Nephron progenitor cell (in vitro differentiated cells): ENCODE measurements around the gene ZFP90.
"Not testable (repeated sequence)": the region's sequence is repeated elsewhere in the genome, so short reads cannot be mapped to it uniquely, and the experiment has no call there.

Experiments used
- DNase-seq: peaks from one replicate; pipeline ENCODE4 v3.0.0; 2021
- H3K27ac Mint-ChIP-seq: 2 replicates; pipeline ENCODE4 v1.8.0; 2021; ENCODE audit warnings: mild to moderate bottlenecking, moderate library complexity, mixed read lengths
- H3K27me3 Mint-ChIP-seq: 2 replicates; pipeline ENCODE4 v1.8.0; 2021; ENCODE audit warnings: mild to moderate bottlenecking, low read depth, mixed read lengths; ENCODE audit not compliant: poor library complexity
- H3K36me3 Mint-ChIP-seq: 2 replicates; pipeline ENCODE4 v1.8.0; 2021; ENCODE audit warnings: low read depth, mixed read lengths
- H3K4me1 Mint-ChIP-seq: 2 replicates; pipeline ENCODE4 v1.8.0; 2021; ENCODE audit warnings: mixed read lengths
- H3K4me3 Mint-ChIP-seq: 2 replicates; pipeline ENCODE4 v1.8.0; 2021; ENCODE audit warnings: mild to moderate bottlenecking, moderate library complexity, mixed read lengths
- H3K9me3 Mint-ChIP-seq: 2 replicates; pipeline ENCODE4 v1.8.0; 2021; ENCODE audit warnings: mild to moderate bottlenecking, moderate library complexity, mixed read lengths
- TF ChIP-seq, protein P1 (sequence below): fragments of 200-600 bp; sonication (generic); IDR thresholded peaks from 2 replicates; pipeline ENCODE4 v1.5.0; 2021; ENCODE audit warnings: antibody characterized with exemption

Gene ZFP90

DNA sequence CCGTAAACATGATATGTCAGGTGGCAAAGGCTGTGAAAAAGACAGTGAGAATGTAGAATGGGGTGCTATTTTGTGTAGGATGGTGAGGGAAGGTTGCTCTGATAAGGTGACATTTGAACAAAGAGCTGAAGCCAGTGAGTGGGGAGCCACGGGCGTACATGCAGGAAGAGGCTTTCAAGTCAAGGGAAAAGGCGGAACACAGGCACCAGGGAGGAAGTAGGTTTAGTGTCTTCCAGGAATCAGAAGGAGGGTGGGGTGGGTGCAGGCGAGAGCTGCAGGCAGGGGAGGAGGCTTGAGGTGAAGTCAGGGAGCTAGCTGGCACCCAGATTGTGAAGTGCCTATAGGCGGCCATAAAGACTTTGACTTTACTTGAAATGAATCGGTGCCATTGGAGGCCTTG, 14.1 kb downstream of the ZFP90 start:
- no peak overlapping the region for H3K27ac Mint-ChIP-seq
- peaks cover 20% of the 10 kb centered on the region for H3K27me3 Mint-ChIP-seq

DNA sequence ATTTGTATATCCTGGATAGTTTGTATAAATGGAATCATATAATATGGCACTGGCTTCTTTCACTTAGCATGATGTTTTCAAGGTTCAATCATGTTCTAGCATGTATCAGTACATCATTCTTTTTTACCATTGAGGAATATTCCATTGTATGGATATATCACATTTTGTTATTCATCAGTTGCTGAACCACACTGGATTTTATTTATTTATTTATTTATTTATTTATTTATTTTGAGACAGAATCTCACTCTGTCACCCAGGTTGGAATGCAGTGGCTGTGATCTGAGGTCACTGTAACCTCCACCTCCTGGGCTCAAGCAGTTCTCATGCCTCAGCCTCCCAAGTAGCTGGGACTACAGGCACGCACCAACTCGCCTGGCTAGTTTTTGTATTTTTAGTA, 21.2 kb downstream of the ZFP90 start:
- H3K27me3 Mint-ChIP-seq, result peaks cover 15% of the 10 kb centered on the region
- H3K4me1 Mint-ChIP-seq, H3K4me3 Mint-ChIP-seq, H3K27ac Mint-ChIP-seq, DNase-seq: not testable (repeated sequence)
- H3K9me3 Mint-ChIP-seq, result peaks cover 100% of the 10 kb centered on the region
- peaks cover 100% of the 10 kb centered on the region for H3K36me3 Mint-ChIP-seq

More for the DNA sequence above, 14.1 kb downstream of the ZFP90 start:
- TF ChIP-seq, protein P1, sequence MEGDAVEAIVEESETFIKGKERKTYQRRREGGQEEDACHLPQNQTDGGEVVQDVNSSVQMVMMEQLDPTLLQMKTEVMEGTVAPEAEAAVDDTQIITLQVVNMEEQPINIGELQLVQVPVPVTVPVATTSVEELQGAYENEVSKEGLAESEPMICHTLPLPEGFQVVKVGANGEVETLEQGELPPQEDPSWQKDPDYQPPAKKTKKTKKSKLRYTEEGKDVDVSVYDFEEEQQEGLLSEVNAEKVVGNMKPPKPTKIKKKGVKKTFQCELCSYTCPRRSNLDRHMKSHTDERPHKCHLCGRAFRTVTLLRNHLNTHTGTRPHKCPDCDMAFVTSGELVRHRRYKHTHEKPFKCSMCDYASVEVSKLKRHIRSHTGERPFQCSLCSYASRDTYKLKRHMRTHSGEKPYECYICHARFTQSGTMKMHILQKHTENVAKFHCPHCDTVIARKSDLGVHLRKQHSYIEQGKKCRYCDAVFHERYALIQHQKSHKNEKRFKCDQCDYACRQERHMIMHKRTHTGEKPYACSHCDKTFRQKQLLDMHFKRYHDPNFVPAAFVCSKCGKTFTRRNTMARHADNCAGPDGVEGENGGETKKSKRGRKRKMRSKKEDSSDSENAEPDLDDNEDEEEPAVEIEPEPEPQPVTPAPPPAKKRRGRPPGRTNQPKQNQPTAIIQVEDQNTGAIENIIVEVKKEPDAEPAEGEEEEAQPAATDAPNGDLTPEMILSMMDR, result no peak
- no peak for DNase-seq
- Mint-ChIP-seq H3K36me3 (peaks cover 100% of the 10 kb centered on the region), H3K9me3 (peaks cover 99% of the 10 kb centered on the region), H3K4me3 (no peak overlapping the region), H3K4me1 (no peaks in the 10 kb centered on the region)

DNA sequence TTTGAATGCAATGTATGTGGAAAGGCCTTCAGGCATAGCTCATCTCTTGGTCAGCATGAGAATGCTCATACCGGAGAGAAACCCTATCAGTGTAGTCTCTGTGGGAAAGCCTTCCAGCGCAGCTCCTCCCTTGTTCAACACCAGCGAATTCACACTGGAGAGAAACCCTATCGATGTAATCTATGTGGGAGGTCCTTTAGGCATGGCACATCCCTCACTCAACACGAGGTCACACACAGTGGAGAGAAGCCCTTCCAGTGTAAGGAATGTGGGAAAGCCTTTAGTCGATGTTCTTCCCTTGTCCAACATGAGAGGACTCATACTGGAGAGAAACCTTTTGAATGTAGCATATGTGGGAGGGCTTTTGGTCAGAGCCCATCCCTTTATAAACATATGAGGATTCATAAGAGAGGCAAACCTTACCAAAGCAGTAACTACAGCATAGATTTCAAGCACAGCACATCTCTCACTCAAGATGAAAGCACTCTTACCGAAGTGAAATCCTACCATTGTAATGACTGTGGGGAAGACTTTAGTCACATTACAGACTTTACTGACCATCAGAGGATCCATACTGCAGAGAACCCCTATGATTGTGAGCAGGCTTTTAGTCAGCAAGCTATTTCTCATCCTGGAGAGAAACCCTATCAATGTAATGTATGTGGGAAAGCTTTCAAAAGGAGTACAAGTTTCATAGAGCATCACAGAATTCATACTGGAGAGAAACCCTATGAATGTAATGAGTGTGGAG, 24.7 kb downstream of the ZFP90 start:
- no peak for DNase-seq
- TF ChIP-seq, protein P1, result no peak
- peaks cover 99% of the 10 kb centered on the region for H3K36me3 Mint-ChIP-seq
- H3K27ac Mint-ChIP-seq, result no peak overlapping the region
- peaks cover 6% of the 10 kb centered on the region for H3K27me3 Mint-ChIP-seq
- peaks cover 100% of the 10 kb centered on the region for H3K9me3 Mint-ChIP-seq
- no peaks in the 10 kb centered on the region for H3K4me1 Mint-ChIP-seq
- H3K4me3 Mint-ChIP-seq, result no peak overlapping the region

DNA sequence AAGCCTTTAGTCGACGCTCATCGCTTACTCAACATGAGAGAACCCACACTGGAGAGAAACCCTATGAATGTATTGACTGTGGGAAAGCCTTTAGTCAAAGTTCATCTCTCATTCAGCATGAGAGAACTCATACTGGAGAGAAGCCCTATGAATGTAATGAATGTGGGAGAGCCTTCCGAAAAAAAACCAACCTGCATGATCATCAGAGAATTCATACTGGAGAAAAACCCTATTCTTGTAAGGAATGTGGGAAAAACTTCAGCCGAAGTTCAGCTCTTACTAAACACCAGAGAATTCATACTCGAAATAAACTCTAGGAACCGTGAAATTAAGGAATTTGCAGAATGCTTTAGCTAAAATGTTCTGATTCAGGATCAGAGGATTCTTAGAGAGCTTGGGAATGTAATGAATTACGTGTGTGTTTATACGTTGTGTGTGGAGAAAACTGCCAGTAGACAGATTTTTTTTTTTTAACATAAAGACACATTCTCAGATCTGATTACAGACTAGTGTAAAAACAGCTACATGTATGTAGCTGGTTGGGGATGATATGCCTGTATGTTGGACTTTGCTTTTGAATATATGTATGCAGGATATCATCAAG, 25.4 kb downstream of the ZFP90 start:
- Mint-ChIP-seq H3K27ac (no peak overlapping the region), H3K36me3 (peaks cover 96% of the 10 kb centered on the region), H3K9me3 (peaks cover 100% of the 10 kb centered on the region), H3K27me3 (peaks cover 6% of the 10 kb centered on the region), H3K4me3 (no peak overlapping the region), H3K4me1 (no peaks in the 10 kb centered on the region)
- no peak for DNase-seq
- TF ChIP-seq, protein P1, result no peak

DNA sequence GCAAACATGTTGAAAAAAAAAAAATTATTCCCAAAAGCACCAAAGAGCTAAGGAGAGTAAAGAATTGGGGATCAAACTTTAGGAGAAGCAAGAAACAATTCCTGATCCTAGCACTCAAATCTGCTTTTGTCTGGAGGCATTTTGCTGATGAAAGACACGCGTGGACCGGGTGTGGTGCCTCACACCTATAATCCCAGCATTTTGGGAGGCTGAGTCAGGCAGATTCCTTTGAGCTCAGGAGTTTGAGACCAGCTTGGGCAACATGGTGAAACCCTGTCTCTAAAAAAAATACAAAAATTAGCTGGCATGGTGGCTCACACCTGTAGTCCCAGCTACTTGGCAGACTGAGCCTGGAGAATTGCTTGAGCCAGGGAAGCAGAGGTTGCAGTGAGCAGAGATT, 35.4 kb downstream of the ZFP90 start:
- H3K36me3 Mint-ChIP-seq, result peaks cover 91% of the 10 kb centered on the region
- TF ChIP-seq, protein P1, result no peak
- H3K27me3 Mint-ChIP-seq, result peaks cover 3% of the 10 kb centered on the region
- DNase-seq, result no peak
- H3K27ac Mint-ChIP-seq, result no peak overlapping the region
- no peak overlapping the region for H3K4me3 Mint-ChIP-seq
- H3K4me1 Mint-ChIP-seq, result no peaks in the 10 kb centered on the region
- peaks cover 96% of the 10 kb centered on the region for H3K9me3 Mint-ChIP-seq

DNA sequence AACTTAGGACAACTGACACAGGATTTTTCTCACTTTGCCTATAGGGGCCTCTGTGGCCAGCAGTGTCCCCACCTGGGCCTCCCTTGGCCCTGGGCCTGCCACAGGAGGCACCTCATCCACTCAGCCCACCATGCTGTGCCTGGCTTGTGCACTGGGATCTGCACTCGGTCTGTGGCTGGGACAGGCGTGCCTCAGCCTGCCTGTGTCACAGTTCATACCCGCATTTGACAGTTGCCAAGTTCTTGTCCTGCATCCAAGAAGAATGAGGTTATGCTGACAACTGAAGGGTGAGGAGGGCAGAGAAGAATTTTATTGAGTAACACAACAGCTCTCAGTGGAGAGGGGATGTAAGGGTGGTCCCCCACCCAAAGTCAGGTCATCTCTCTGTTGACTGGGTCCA, 36.0 kb downstream of the ZFP90 start:
- TF ChIP-seq, protein P1, result no peak
- Mint-ChIP-seq H3K27me3 (peaks cover 3% of the 10 kb centered on the region), H3K9me3 (peaks cover 96% of the 10 kb centered on the region), H3K4me1 (no peaks in the 10 kb centered on the region), H3K36me3 (peaks cover 91% of the 10 kb centered on the region), H3K27ac (no peak overlapping the region), H3K4me3 (no peak overlapping the region)
- DNase-seq, result no peak
